Measurements from ENCODE around the gene VPS36. TPM values are rescaled to one million over a fixed set of nuclear protein-coding genes. Genes with fewer than 3 reads are reported as not detected.
"Not testable (repeated sequence)": the region's sequence is repeated elsewhere in the genome, so short reads cannot be mapped to it uniquely, and the experiment has no call there.

Gene VPS36
- total and polyA plus RNA-seq, 2 donors (not counting 1 experiment from before 2014, with no cell fraction given), result 17.5 to 71.5 TPM

DNA sequence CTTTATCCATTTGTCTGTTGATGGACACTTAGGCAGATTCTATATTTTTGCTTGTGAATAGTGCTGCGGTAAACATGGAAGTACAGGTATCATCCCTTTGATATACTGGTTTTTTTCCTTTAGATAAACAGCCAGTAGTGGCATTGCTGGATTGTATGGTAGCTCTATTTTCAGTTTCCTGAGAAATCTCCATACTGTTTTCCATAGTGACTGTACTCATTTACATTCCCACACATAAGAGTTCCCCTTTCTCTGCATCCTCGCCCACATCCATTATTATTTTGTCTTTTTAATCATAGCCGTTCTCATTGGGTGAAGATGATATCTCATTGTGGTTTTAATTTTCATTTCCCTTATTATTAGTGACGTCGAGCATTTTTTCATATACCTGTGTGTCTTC is 40.6 kb upstream of the VPS36 start:
- H3K27ac Mint-ChIP-seq; H3K9me3 ChIP-seq (ENCODE audit: control extremely low read depth in 1 of 3, control insufficient read depth in 2 of 3, insufficient read depth in 1 of 3, low read length in 2 of 3); H3K27me3 ChIP-seq (replicated peaks in 1 of 4; ENCODE audit: control extremely low read depth in 1 of 4, control insufficient read depth in 3 of 4, insufficient read depth in 4 of 4, low read length in 3 of 4); H3K4me1 ChIP-seq (ENCODE audit: control insufficient read depth in 2 of 2, insufficient read depth in 2 of 2, low read length in 2 of 2); ATAC-seq (ENCODE audit: low read depth); H3K4me2 ChIP-seq (replicated peaks; ENCODE audit: low read depth, low read length, poor library complexity, severe bottlenecking); intact Hi-C loops (cut with micrococcal nuclease); DNase-seq; H3K79me2 ChIP-seq (ENCODE audit: control insufficient read depth, insufficient read depth, low read length); H4K20me1 ChIP-seq (ENCODE audit: control insufficient read depth, insufficient read depth, low read length, poor library complexity, severe bottlenecking); H2AFZ ChIP-seq (ENCODE audit: insufficient read depth, low read depth, low read length, poor library complexity, severe bottlenecking); H3K4me3 Mint-ChIP-seq; H3K27me3 Mint-ChIP-seq; H3K4me1 Mint-ChIP-seq; H3K9me3 Mint-ChIP-seq (ENCODE audit: insufficient read depth); H3K36me3 ChIP-seq (replicated peaks in 1 of 2; ENCODE audit: control extremely low read depth in 1 of 2, control insufficient read depth in 1 of 2, extremely low read depth in 1 of 2, insufficient read depth in 2 of 2, low read length in 1 of 2); POLR2A ChIA-PET; H3K4me3 ChIP-seq (ENCODE audit: control extremely low read depth in 1 of 5, extremely low read depth in 1 of 5, insufficient read depth in 1 of 5, low read depth in 2 of 5, low read length in 4 of 5); H3K9ac ChIP-seq (ENCODE audit: low read length); H3K27ac ChIP-seq (ENCODE audit: low read length in 2 of 2); CTCF ChIA-PET: not testable (repeated sequence)
- no CpG with 5 or more reads among the region's 5 CpGs for WGBS (ENCODE audit: insufficient coverage)

- H3K9me3 Mint-ChIP-seq (ENCODE audit: insufficient read depth); intact Hi-C loops (cut with micrococcal nuclease); H3K9ac ChIP-seq (ENCODE audit: low read length); DNase-seq; H4K20me1 ChIP-seq (ENCODE audit: control insufficient read depth, insufficient read depth, low read length, poor library complexity, severe bottlenecking); H3K4me3 ChIP-seq (ENCODE audit: control extremely low read depth in 1 of 5, extremely low read depth in 1 of 5, insufficient read depth in 1 of 5, low read depth in 2 of 5, low read length in 4 of 5); H2AFZ ChIP-seq (ENCODE audit: insufficient read depth, low read depth, low read length, poor library complexity, severe bottlenecking); POLR2A ChIA-PET; ATAC-seq (ENCODE audit: low read depth); H3K9me3 ChIP-seq (ENCODE audit: control extremely low read depth in 1 of 3, control insufficient read depth in 2 of 3, insufficient read depth in 1 of 3, low read length in 2 of 3); H3K27me3 ChIP-seq (replicated peaks in 1 of 4; ENCODE audit: control extremely low read depth in 1 of 4, control insufficient read depth in 3 of 4, insufficient read depth in 4 of 4, low read length in 3 of 4); H3K79me2 ChIP-seq (ENCODE audit: control insufficient read depth, insufficient read depth, low read length); CTCF ChIA-PET; H3K36me3 ChIP-seq (replicated peaks in 1 of 2; ENCODE audit: control extremely low read depth in 1 of 2, control insufficient read depth in 1 of 2, extremely low read depth in 1 of 2, insufficient read depth in 2 of 2, low read length in 1 of 2); H3K4me2 ChIP-seq (replicated peaks; ENCODE audit: low read depth, low read length, poor library complexity, severe bottlenecking); H3K27ac ChIP-seq (ENCODE audit: low read length in 2 of 2); H3K27ac Mint-ChIP-seq; H3K27me3 Mint-ChIP-seq; H3K4me3 Mint-ChIP-seq; H3K4me1 Mint-ChIP-seq; H3K4me1 ChIP-seq (ENCODE audit: control insufficient read depth in 2 of 2, insufficient read depth in 2 of 2, low read length in 2 of 2): not testable (repeated sequence)
- no CpG with 5 or more reads among the region's 22 CpGs for WGBS (ENCODE audit: insufficient coverage)
Measured at GRCh38 chr13:52488763-52489162, 38.3 kb upstream of the VPS36 start.

DNA sequence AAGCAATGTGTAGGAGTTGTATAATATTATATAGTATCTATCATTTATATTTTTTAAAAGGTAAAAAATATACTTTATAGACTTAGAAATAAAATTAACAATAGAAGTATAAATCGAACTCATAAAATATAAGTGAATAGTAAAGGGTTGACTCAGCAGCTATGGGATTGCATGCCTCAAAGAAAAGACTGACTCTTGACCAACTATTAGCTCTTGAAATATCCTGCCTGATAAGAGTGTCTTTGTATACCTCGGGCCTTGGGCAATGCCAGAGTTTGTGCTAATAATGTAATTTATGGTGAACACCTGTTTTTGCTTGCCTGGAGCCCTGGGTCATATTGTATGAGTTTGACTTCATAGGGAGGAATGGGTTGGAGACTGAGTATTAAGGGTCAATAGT is 36.6 kb upstream of the VPS36 start:
- DNase-seq; H3K9me3 Mint-ChIP-seq (ENCODE audit: insufficient read depth); H3K4me3 ChIP-seq (ENCODE audit: control extremely low read depth in 1 of 5, extremely low read depth in 1 of 5, insufficient read depth in 1 of 5, low read depth in 2 of 5, low read length in 4 of 5); H3K9ac ChIP-seq (ENCODE audit: low read length); ATAC-seq (ENCODE audit: low read depth); H4K20me1 ChIP-seq (ENCODE audit: control insufficient read depth, insufficient read depth, low read length, poor library complexity, severe bottlenecking); CTCF ChIA-PET; H3K27me3 ChIP-seq (replicated peaks in 1 of 4; ENCODE audit: control extremely low read depth in 1 of 4, control insufficient read depth in 3 of 4, insufficient read depth in 4 of 4, low read length in 3 of 4); H3K79me2 ChIP-seq (ENCODE audit: control insufficient read depth, insufficient read depth, low read length); H3K9me3 ChIP-seq (ENCODE audit: control extremely low read depth in 1 of 3, control insufficient read depth in 2 of 3, insufficient read depth in 1 of 3, low read length in 2 of 3); intact Hi-C loops (cut with micrococcal nuclease); H2AFZ ChIP-seq (ENCODE audit: insufficient read depth, low read depth, low read length, poor library complexity, severe bottlenecking); H3K36me3 ChIP-seq (replicated peaks in 1 of 2; ENCODE audit: control extremely low read depth in 1 of 2, control insufficient read depth in 1 of 2, extremely low read depth in 1 of 2, insufficient read depth in 2 of 2, low read length in 1 of 2); POLR2A ChIA-PET; H3K27ac ChIP-seq (ENCODE audit: low read length in 2 of 2); H3K27me3 Mint-ChIP-seq; H3K4me1 Mint-ChIP-seq; H3K4me1 ChIP-seq (ENCODE audit: control insufficient read depth in 2 of 2, insufficient read depth in 2 of 2, low read length in 2 of 2); H3K4me3 Mint-ChIP-seq; H3K4me2 ChIP-seq (replicated peaks; ENCODE audit: low read depth, low read length, poor library complexity, severe bottlenecking); H3K27ac Mint-ChIP-seq: not testable (repeated sequence)
- WGBS (ENCODE audit: insufficient coverage), result no CpG with 5 or more reads among the region's 2 CpGs

DNA sequence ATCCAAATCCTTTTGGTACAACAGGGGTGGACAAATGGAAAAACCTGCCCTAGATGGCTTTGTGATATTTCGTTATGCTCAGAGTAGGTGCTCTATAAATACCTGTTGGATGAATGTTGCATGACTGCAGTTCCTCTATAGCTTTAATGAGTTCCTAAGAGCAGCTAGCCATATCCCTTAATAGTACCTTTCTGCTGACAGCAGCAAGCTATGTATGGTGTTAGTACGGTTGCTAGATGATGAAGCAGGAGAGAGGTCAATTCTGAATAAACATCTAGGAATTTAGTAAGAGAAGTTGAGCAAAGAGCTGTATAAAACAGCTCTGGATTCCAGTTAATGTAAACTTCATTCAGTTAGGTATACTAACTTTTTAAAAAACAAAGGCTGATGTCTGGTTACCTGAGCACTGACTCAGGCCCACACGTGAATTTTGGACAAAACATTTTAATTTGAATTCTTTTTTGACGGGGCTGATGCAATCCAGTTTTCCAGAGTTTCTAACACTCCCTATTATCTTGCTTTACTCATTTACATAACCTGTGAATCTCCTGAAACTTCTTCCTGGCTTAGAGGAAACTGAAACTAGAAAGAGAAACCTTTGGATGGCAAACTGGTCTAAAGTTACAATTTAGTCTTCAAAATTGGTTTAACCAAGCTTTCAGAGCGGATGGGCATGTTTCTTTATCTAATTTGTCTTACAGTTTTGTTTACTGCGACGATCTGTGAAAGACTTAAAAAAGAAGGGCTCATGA is 30.4 kb upstream of the VPS36 start:
- H3K27me3 ChIP-seq (replicated peaks in 1 of 4; ENCODE audit: control extremely low read depth in 1 of 4, control insufficient read depth in 3 of 4, insufficient read depth in 4 of 4, low read length in 3 of 4); H3K27ac Mint-ChIP-seq; H3K36me3 ChIP-seq (replicated peaks in 1 of 2; ENCODE audit: control extremely low read depth in 1 of 2, control insufficient read depth in 1 of 2, extremely low read depth in 1 of 2, insufficient read depth in 2 of 2, low read length in 1 of 2); H3K27ac ChIP-seq (ENCODE audit: low read length in 2 of 2); H2AFZ ChIP-seq (ENCODE audit: insufficient read depth, low read depth, low read length, poor library complexity, severe bottlenecking); DNase-seq; H4K20me1 ChIP-seq (ENCODE audit: control insufficient read depth, insufficient read depth, low read length, poor library complexity, severe bottlenecking); H3K4me3 ChIP-seq (ENCODE audit: control extremely low read depth in 1 of 5, extremely low read depth in 1 of 5, insufficient read depth in 1 of 5, low read depth in 2 of 5, low read length in 4 of 5); CTCF ChIA-PET; intact Hi-C loops (cut with micrococcal nuclease); H3K9me3 Mint-ChIP-seq (ENCODE audit: insufficient read depth); H3K4me2 ChIP-seq (replicated peaks; ENCODE audit: low read depth, low read length, poor library complexity, severe bottlenecking); H3K4me1 ChIP-seq (ENCODE audit: control insufficient read depth in 2 of 2, insufficient read depth in 2 of 2, low read length in 2 of 2); H3K4me1 Mint-ChIP-seq; H3K9ac ChIP-seq (ENCODE audit: low read length); H3K4me3 Mint-ChIP-seq; ATAC-seq (ENCODE audit: low read depth); H3K27me3 Mint-ChIP-seq; POLR2A ChIA-PET; H3K79me2 ChIP-seq (ENCODE audit: control insufficient read depth, insufficient read depth, low read length); H3K9me3 ChIP-seq (ENCODE audit: control extremely low read depth in 1 of 3, control insufficient read depth in 2 of 3, insufficient read depth in 1 of 3, low read length in 2 of 3): not testable (repeated sequence)
- 100% methylated on average over 1 of the region's 7 CpGs for WGBS (ENCODE audit: insufficient coverage)

All from B cell (primary cell).